ENCODE results near the gene HKDC1. TPM values are rescaled to one million over a fixed set of nuclear protein-coding genes. Genes with fewer than 3 reads are reported as not detected.

The HKDC1 gene
- polyA plus RNA-seq, 1 of the 3 experiments (the other 2 are of a cell fraction) = 0.10 TPM

DNA sequence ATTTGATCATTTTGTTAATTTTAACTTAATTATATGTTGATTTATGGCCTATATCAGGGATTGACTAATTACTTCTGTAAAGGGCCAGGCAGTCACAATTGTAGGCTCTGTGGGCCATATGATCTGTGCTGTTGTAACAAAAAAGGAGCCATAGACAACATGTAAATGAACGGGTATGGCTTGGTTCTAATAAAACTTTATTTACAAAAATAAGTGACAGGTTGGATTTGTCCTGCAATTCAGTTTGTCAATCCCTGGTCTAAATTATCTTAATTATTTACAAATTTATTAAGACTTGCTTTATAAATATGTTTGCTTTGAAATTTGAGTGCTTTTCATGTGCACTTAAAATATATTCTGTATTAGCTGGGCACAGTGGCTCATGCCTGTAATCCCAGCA, 55.3 kb downstream of the HKDC1 start (continued):
- TF ChIP-seq CHD2 (IDR thresholded peaks at IDR 0.05; ENCODE audit: low read length, partially characterized antibody) = no peak
- no peak for TF ChIP-seq MXI1 (IDR thresholded peaks at IDR 0.05; ENCODE audit: low read depth, low read length)
- TF ChIP-seq FOXJ3 (CRISPR knock-in tag; IDR thresholded peaks at IDR 0.05) = no peak
- no peak for TF ChIP-seq FOSL2 (IDR thresholded peaks at IDR 0.05; ENCODE audit: borderline replicate concordance, low read depth)
- no peak for TF ChIP-seq RAD21 (IDR thresholded peaks at IDR 0.05; ENCODE audit: low read length)

DNA sequence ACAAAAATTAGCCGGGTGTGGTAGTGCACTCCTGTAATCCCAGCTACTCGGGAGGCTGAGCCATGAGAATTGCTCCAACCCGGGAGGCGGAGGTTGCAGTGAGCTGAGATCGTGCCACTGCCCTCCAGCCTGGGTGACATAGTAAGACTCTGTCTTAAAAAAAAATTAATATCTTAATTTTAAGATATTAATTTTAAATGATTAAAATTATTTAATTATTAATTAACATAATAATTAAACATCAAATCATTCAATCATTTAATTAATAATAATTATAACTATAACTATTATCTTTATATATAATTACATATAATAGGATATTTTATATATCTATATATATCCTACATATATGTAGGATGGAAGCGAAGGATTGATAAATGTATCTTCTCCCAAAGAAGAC, 56.4 kb downstream of the HKDC1 start:
- 82% methylated on average over 6 of the region's 6 CpGs for WGBS (ENCODE audit: low lambda C conversion rate)
- TF ChIP-seq TEAD4 (IDR thresholded peaks at IDR 0.05; ENCODE audit: borderline replicate concordance, insufficient read depth) = no peak
- TF ChIP-seq, protein P1, sequence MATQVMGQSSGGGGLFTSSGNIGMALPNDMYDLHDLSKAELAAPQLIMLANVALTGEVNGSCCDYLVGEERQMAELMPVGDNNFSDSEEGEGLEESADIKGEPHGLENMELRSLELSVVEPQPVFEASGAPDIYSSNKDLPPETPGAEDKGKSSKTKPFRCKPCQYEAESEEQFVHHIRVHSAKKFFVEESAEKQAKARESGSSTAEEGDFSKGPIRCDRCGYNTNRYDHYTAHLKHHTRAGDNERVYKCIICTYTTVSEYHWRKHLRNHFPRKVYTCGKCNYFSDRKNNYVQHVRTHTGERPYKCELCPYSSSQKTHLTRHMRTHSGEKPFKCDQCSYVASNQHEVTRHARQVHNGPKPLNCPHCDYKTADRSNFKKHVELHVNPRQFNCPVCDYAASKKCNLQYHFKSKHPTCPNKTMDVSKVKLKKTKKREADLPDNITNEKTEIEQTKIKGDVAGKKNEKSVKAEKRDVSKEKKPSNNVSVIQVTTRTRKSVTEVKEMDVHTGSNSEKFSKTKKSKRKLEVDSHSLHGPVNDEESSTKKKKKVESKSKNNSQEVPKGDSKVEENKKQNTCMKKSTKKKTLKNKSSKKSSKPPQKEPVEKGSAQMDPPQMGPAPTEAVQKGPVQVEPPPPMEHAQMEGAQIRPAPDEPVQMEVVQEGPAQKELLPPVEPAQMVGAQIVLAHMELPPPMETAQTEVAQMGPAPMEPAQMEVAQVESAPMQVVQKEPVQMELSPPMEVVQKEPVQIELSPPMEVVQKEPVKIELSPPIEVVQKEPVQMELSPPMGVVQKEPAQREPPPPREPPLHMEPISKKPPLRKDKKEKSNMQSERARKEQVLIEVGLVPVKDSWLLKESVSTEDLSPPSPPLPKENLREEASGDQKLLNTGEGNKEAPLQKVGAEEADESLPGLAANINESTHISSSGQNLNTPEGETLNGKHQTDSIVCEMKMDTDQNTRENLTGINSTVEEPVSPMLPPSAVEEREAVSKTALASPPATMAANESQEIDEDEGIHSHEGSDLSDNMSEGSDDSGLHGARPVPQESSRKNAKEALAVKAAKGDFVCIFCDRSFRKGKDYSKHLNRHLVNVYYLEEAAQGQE (IDR thresholded peaks at IDR 0.05; ENCODE audit: low read depth, low read length) = no peak
- TF ChIP-seq, protein P2, sequence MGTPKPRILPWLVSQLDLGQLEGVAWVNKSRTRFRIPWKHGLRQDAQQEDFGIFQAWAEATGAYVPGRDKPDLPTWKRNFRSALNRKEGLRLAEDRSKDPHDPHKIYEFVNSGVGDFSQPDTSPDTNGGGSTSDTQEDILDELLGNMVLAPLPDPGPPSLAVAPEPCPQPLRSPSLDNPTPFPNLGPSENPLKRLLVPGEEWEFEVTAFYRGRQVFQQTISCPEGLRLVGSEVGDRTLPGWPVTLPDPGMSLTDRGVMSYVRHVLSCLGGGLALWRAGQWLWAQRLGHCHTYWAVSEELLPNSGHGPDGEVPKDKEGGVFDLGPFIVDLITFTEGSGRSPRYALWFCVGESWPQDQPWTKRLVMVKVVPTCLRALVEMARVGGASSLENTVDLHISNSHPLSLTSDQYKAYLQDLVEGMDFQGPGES (IDR thresholded peaks at IDR 0.05; ENCODE audit: low read depth, low read length) = no peak
- TF ChIP-seq, protein P3, sequence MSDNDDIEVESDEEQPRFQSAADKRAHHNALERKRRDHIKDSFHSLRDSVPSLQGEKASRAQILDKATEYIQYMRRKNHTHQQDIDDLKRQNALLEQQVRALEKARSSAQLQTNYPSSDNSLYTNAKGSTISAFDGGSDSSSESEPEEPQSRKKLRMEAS (IDR thresholded peaks at IDR 0.05; ENCODE audit: low read depth) = no peak
- TF ChIP-seq TCF12 (IDR thresholded peaks at IDR 0.05) = no peak
- no peak for TF ChIP-seq NFIC (IDR thresholded peaks at IDR 0.05; ENCODE audit: borderline replicate concordance)
- no peak for TF ChIP-seq MXI1 (IDR thresholded peaks at IDR 0.05; ENCODE audit: low read depth, low read length)
- no peak for TF ChIP-seq POLR2AphosphoS5 (IDR thresholded peaks at IDR 0.05; ENCODE audit: low read depth, low read length)
- no peak for TF ChIP-seq GATA2 (CRISPR knock-in tag; IDR thresholded peaks at IDR 0.05)
- CTCF ChIA-PET = no interaction called here

More for the DNA sequence above, 56.4 kb downstream of the HKDC1 start:
- peaks cover 3% of the 10 kb centered on the region for H3F3A ChIP-seq (replicated peaks; ENCODE audit: insufficient read depth)
- H3K9me2 ChIP-seq = no peaks in the 10 kb centered on the region
- no peak overlapping the region for H3K4me2 ChIP-seq
- POLR2A ChIA-PET = no interaction called here
- H3K79me2 ChIP-seq (ENCODE audit: insufficient read depth) = no peaks in the 10 kb centered on the region
- H3K4me1 ChIP-seq (ENCODE audit: control insufficient read depth in 1 of 2, insufficient read depth in 2 of 2, low read depth in 1 of 2, low read length in 1 of 2) = no peaks in the 10 kb centered on the region
- no peaks in the 10 kb centered on the region for H3K36me3 ChIP-seq (replicated peaks in 1 of 2; ENCODE audit: control insufficient read depth in 1 of 2, insufficient read depth in 2 of 2, low read length in 1 of 2)
- no peaks in the 10 kb centered on the region for H3K27me3 ChIP-seq (ENCODE audit: insufficient read depth)
- no peaks in the 10 kb centered on the region for H4K20me1 ChIP-seq (ENCODE audit: insufficient read depth)
- no peak overlapping the region for H3K9ac ChIP-seq
- no peaks in the 10 kb centered on the region for H3K9me3 ChIP-seq
- no peak overlapping the region for H3K4me3 ChIP-seq (ENCODE audit: low read depth in 2 of 2, low read length in 1 of 2)
- H3K27ac ChIP-seq (ENCODE audit: low read depth in 2 of 2, low read length in 1 of 2) = no peak overlapping the region
- no peak for DNase-seq
- H2AFZ ChIP-seq (ENCODE audit: low read depth) = no peak overlapping the region

All from SK-N-SH (cell line).